ENCODE data around the gene CCDC188.

Gene CCDC188

GRCh38 chr22:20186871-20187546 lies 36.2 kb upstream of the CCDC188 start:
- Histone ChIP-seq H3K4me1 (ENCODE audit: control insufficient read depth in 2 of 2, insufficient read depth in 1 of 2, low read depth in 1 of 2, low read length in 2 of 2) (peaks cover 0 to 13% of the 10 kb centered on the region in 2 donors), H3K36me3 (replicated peaks in 1 of 2; ENCODE audit: control insufficient read depth in 2 of 2, insufficient read depth in 2 of 2, low read length in 2 of 2) (no peaks in the 10 kb centered on the region), H2BK12ac (ENCODE audit: low read length) (peak overlapping the region; percentile 79), H3K9me3 (replicated peaks in 1 of 2; ENCODE audit: control insufficient read depth in 2 of 2, insufficient read depth in 1 of 2, low read depth in 1 of 2, low read length in 2 of 2) (no peaks in the 10 kb centered on the region), H3K4me3 (ENCODE audit: low read length in 2 of 2) (no peak overlapping the region), H2BK15ac (ENCODE audit: low read length) (peak overlapping the region; percentile 35), H3K27me3 (ENCODE audit: control insufficient read depth in 3 of 3, insufficient read depth in 3 of 3, low read depth in 1 of 3, low read length in 3 of 3) (peaks cover 0 to 21% (median 0%) of the 10 kb centered on the region in 3 experiments), H4K8ac (ENCODE audit: low read depth, low read length) (no peak overlapping the region), H4K91ac (ENCODE audit: low read depth, low read length, poor library complexity) (no peak overlapping the region), H2BK120ac (ENCODE audit: low read depth, low read length) (no peak overlapping the region), H3K79me1 (ENCODE audit: low read depth, low read length) (peaks cover 3% of the 10 kb centered on the region), H3K4me2 (ENCODE audit: insufficient read depth, low read length, poor library complexity, severe bottlenecking) (no peak overlapping the region), H3K9ac (ENCODE audit: low read depth, low read length, poor library complexity) (no peak overlapping the region), H2AFZ (ENCODE audit: low read length) (no peak overlapping the region), H2BK5ac (ENCODE audit: low read length) (no peak overlapping the region), H3K18ac (ENCODE audit: low read length) (peak overlapping the region; percentile 87), H3K27ac (replicated peaks; ENCODE audit: low read length) (no peak overlapping the region), H3K14ac (ENCODE audit: low read length) (no peak overlapping the region), H2AK5ac (ENCODE audit: low read depth, low read length) (peak overlapping the region; percentile 1), H3K4ac (ENCODE audit: low read length) (peak overlapping the region; percentile 71), H3K23ac (ENCODE audit: low read depth, low read length, poor library complexity) (peak overlapping the region; percentile 45)
- DNase-seq (ENCODE audit: low spot score) = no peak
- no CpG with 5 or more reads among the region's 14 CpGs for WGBS, 2 donors (ENCODE audit: extremely low coverage in 2 of 2, insufficient read length in 2 of 2, insufficient replicate concordance in 1 of 2)

GRCh38 chr22:20186183-20186870 lies 35.5 kb upstream of the CCDC188 start:
- H3K27me3 ChIP-seq (ENCODE audit: control insufficient read depth in 3 of 3, insufficient read depth in 3 of 3, low read depth in 1 of 3, low read length in 3 of 3) = peaks cover 0 to 17% (median 0%) of the 10 kb centered on the region in 3 experiments
- no peak overlapping the region for H3K14ac ChIP-seq (ENCODE audit: low read length)
- peaks cover 0 to 13% of the 10 kb centered on the region in 2 donors for H3K4me1 ChIP-seq (ENCODE audit: control insufficient read depth in 2 of 2, insufficient read depth in 1 of 2, low read depth in 1 of 2, low read length in 2 of 2)
- H3K27ac ChIP-seq (replicated peaks; ENCODE audit: low read length) = no peak overlapping the region
- H2BK120ac ChIP-seq (ENCODE audit: low read depth, low read length) = no peak overlapping the region
- peaks cover 3% of the 10 kb centered on the region for H3K79me1 ChIP-seq (ENCODE audit: low read depth, low read length)
- DNase-seq (ENCODE audit: low spot score) = no peak
- no peak overlapping the region for H2AK5ac ChIP-seq (ENCODE audit: low read depth, low read length)
- no peak overlapping the region for H2BK15ac ChIP-seq (ENCODE audit: low read length)
- H3K4ac ChIP-seq (ENCODE audit: low read length) = no peak overlapping the region
- H3K36me3 ChIP-seq (replicated peaks in 1 of 2; ENCODE audit: control insufficient read depth in 2 of 2, insufficient read depth in 2 of 2, low read length in 2 of 2) = no peaks in the 10 kb centered on the region
- no peak overlapping the region for H4K8ac ChIP-seq (ENCODE audit: low read depth, low read length)
- no peak overlapping the region for H2AFZ ChIP-seq (ENCODE audit: low read length)
- no peak overlapping the region for H2BK12ac ChIP-seq (ENCODE audit: low read length)
- no peak overlapping the region for H3K4me3 ChIP-seq (ENCODE audit: low read length in 2 of 2)
- H4K91ac ChIP-seq (ENCODE audit: low read depth, low read length, poor library complexity) = no peak overlapping the region
- H3K4me2 ChIP-seq (ENCODE audit: insufficient read depth, low read length, poor library complexity, severe bottlenecking) = no peak overlapping the region
- H3K23ac ChIP-seq (ENCODE audit: low read depth, low read length, poor library complexity) = peak overlapping the region; percentile 18
- peak overlapping the region; percentile 24 for H3K18ac ChIP-seq (ENCODE audit: low read length)
- H2BK5ac ChIP-seq (ENCODE audit: low read length) = no peak overlapping the region
- H3K9ac ChIP-seq (ENCODE audit: low read depth, low read length, poor library complexity) = no peak overlapping the region
- H3K9me3 ChIP-seq (replicated peaks in 1 of 2; ENCODE audit: control insufficient read depth in 2 of 2, insufficient read depth in 1 of 2, low read depth in 1 of 2, low read length in 2 of 2) = no peaks in the 10 kb centered on the region
- no CpG with 5 or more reads among the region's 10 CpGs for WGBS, 2 donors (ENCODE audit: extremely low coverage in 2 of 2, insufficient read length in 2 of 2, insufficient replicate concordance in 1 of 2)

GRCh38 chr22:20185750-20186149 lies 34.9 kb upstream of the CCDC188 start:
- Histone ChIP-seq H2BK5ac (ENCODE audit: low read length) (peak overlapping the region; percentile 39), H3K4ac (ENCODE audit: low read length) (no peak overlapping the region), H4K91ac (ENCODE audit: low read depth, low read length, poor library complexity) (no peak overlapping the region), H3K9me3 (replicated peaks in 1 of 2; ENCODE audit: control insufficient read depth in 2 of 2, insufficient read depth in 1 of 2, low read depth in 1 of 2, low read length in 2 of 2) (no peaks in the 10 kb centered on the region), H3K4me1 (ENCODE audit: control insufficient read depth in 2 of 2, insufficient read depth in 1 of 2, low read depth in 1 of 2, low read length in 2 of 2) (peaks cover 0 to 10% of the 10 kb centered on the region in 2 donors), H3K27ac (replicated peaks; ENCODE audit: low read length) (no peak overlapping the region), H2BK12ac (ENCODE audit: low read length) (peak overlapping the region; percentile 73), H2AFZ (ENCODE audit: low read length) (no peak overlapping the region), H3K79me1 (ENCODE audit: low read depth, low read length) (peaks cover 3% of the 10 kb centered on the region), H3K27me3 (ENCODE audit: control insufficient read depth in 3 of 3, insufficient read depth in 3 of 3, low read depth in 1 of 3, low read length in 3 of 3) (peaks cover 0 to 15% (median 0%) of the 10 kb centered on the region in 3 experiments), H3K9ac (ENCODE audit: low read depth, low read length, poor library complexity) (no peak overlapping the region), H3K23ac (ENCODE audit: low read depth, low read length, poor library complexity) (no peak overlapping the region), H3K18ac (ENCODE audit: low read length) (no peak overlapping the region), H4K8ac (ENCODE audit: low read depth, low read length) (no peak overlapping the region), H2BK15ac (ENCODE audit: low read length) (no peak overlapping the region), H3K4me2 (ENCODE audit: insufficient read depth, low read length, poor library complexity, severe bottlenecking) (no peak overlapping the region), H3K4me3 (ENCODE audit: low read length in 2 of 2) (no peak overlapping the region), H2BK120ac (ENCODE audit: low read depth, low read length) (no peak overlapping the region), H3K36me3 (replicated peaks in 1 of 2; ENCODE audit: control insufficient read depth in 2 of 2, insufficient read depth in 2 of 2, low read length in 2 of 2) (no peaks in the 10 kb centered on the region), H2AK5ac (ENCODE audit: low read depth, low read length) (peak overlapping the region; percentile 52), H3K14ac (ENCODE audit: low read length) (no peak overlapping the region)
- WGBS, 2 donors (ENCODE audit: extremely low coverage in 2 of 2, insufficient read length in 2 of 2, insufficient replicate concordance in 1 of 2) = no CpG with 5 or more reads among the region's 6 CpGs
- DNase-seq (ENCODE audit: low spot score) = no peak

- whole genome bisulfite sequencing, 2 donors (ENCODE audit: extremely low coverage in 2 of 2, insufficient read length in 2 of 2, insufficient replicate concordance in 1 of 2) = no CpG with 5 or more reads among the region's 18 CpGs
- H3K9ac ChIP-seq (ENCODE audit: low read depth, low read length, poor library complexity) = no peak overlapping the region
- no peak overlapping the region for H4K91ac ChIP-seq (ENCODE audit: low read depth, low read length, poor library complexity)
- H3K9me3 ChIP-seq (replicated peaks in 1 of 2; ENCODE audit: control insufficient read depth in 2 of 2, insufficient read depth in 1 of 2, low read depth in 1 of 2, low read length in 2 of 2) = no peaks in the 10 kb centered on the region
- no peak for DNase-seq (ENCODE audit: low spot score)
- H3K4me2 ChIP-seq (ENCODE audit: insufficient read depth, low read length, poor library complexity, severe bottlenecking) = no peak overlapping the region
- peak overlapping the region; percentile 17 for H4K8ac ChIP-seq (ENCODE audit: low read depth, low read length)
- H2BK5ac ChIP-seq (ENCODE audit: low read length) = peak overlapping the region; percentile 24
- no peak overlapping the region for H2BK15ac ChIP-seq (ENCODE audit: low read length)
- H3K4ac ChIP-seq (ENCODE audit: low read length) = no peak overlapping the region
- no peaks in the 10 kb centered on the region for H3K36me3 ChIP-seq (replicated peaks in 1 of 2; ENCODE audit: control insufficient read depth in 2 of 2, insufficient read depth in 2 of 2, low read length in 2 of 2)
- H3K4me3 ChIP-seq (ENCODE audit: low read length in 2 of 2) = no peak overlapping the region
- H3K27ac ChIP-seq (replicated peaks; ENCODE audit: low read length) = no peak overlapping the region
- peaks cover 0 to 21% (median 0%) of the 10 kb centered on the region in 3 experiments for H3K27me3 ChIP-seq (ENCODE audit: control insufficient read depth in 3 of 3, insufficient read depth in 3 of 3, low read depth in 1 of 3, low read length in 3 of 3)
- H3K4me1 ChIP-seq (ENCODE audit: control insufficient read depth in 2 of 2, insufficient read depth in 1 of 2, low read depth in 1 of 2, low read length in 2 of 2) = peaks cover 0 to 10% of the 10 kb centered on the region in 2 donors
- no peak overlapping the region for H2AFZ ChIP-seq (ENCODE audit: low read length)
- no peak overlapping the region for H2BK120ac ChIP-seq (ENCODE audit: low read depth, low read length)
- no peak overlapping the region for H3K14ac ChIP-seq (ENCODE audit: low read length)
- H3K23ac ChIP-seq (ENCODE audit: low read depth, low read length, poor library complexity) = peak overlapping the region; percentile 65
- peak overlapping the region; percentile 88 for H2AK5ac ChIP-seq (ENCODE audit: low read depth, low read length)
- peak overlapping the region; percentile 80 for H3K18ac ChIP-seq (ENCODE audit: low read length)
- no peak overlapping the region for H2BK12ac ChIP-seq (ENCODE audit: low read length)
- peaks cover 3% of the 10 kb centered on the region for H3K79me1 ChIP-seq (ENCODE audit: low read depth, low read length)
These were observed 33.8 kb upstream of the CCDC188 start for GRCh38 chr22:20184501-20185165.

All from neuronal stem cell (in vitro differentiated cells).